ENCODE results near the gene ATG9A. TPM values are rescaled to one million over a fixed set of nuclear protein-coding genes. Genes with fewer than 3 reads are reported as not detected.

Gene ATG9A
- total and polyA plus RNA-seq, 4 donors, result 26.2 to 59.8 (median 50.9) TPM

GRCh38 chr2:219199470-219200211, 29.8 kb downstream of the ATG9A start:
- no peak overlapping the region for H3K27ac ChIP-seq (ENCODE audit: low read depth, low read length)
- H3K4me1 ChIP-seq (ENCODE audit: control insufficient read depth, insufficient read depth, low read length), result peaks cover 3% of the 10 kb centered on the region
- no peak for DNase-seq (ENCODE audit: low read depth in 4 of 6, low spot score in 6 of 6)
- no peaks in the 10 kb centered on the region for H3K36me3 ChIP-seq (ENCODE audit: control insufficient read depth, insufficient read depth, low read length)
- no peaks in the 10 kb centered on the region for H3K9me3 ChIP-seq (ENCODE audit: control insufficient read depth, insufficient read depth, low read length)
- 85% methylated on average over 5 of the region's 12 CpGs for WGBS (ENCODE audit: insufficient coverage)
- H3K4me3 ChIP-seq (ENCODE audit: low read depth, low read length), result no peak overlapping the region
- H3K27me3 ChIP-seq (ENCODE audit: control insufficient read depth, insufficient read depth, low read length), result no peaks in the 10 kb centered on the region

- 82% methylated on average over 3 of the region's 5 CpGs for WGBS (ENCODE audit: insufficient coverage)
- Histone ChIP-seq H3K27ac (ENCODE audit: low read depth, low read length) (no peak overlapping the region), H3K27me3 (ENCODE audit: control insufficient read depth, insufficient read depth, low read length) (no peaks in the 10 kb centered on the region), H3K4me1 (ENCODE audit: control insufficient read depth, insufficient read depth, low read length) (peaks cover 3% of the 10 kb centered on the region), H3K4me3 (ENCODE audit: low read depth, low read length) (no peak overlapping the region), H3K36me3 (ENCODE audit: control insufficient read depth, insufficient read depth, low read length) (no peaks in the 10 kb centered on the region), H3K9me3 (ENCODE audit: control insufficient read depth, insufficient read depth, low read length) (no peaks in the 10 kb centered on the region)
- DNase-seq (ENCODE audit: low read depth in 4 of 6, low spot score in 6 of 6), result no peak
Observed at GRCh38 chr2:219198974-219199373, 30.5 kb downstream of the ATG9A start.

GRCh38 chr2:219197388-219197787, 32.0 kb downstream of the ATG9A start:
- H3K36me3 ChIP-seq (ENCODE audit: control insufficient read depth, insufficient read depth, low read length), result no peaks in the 10 kb centered on the region
- no peak overlapping the region for H3K27ac ChIP-seq (ENCODE audit: low read depth, low read length)
- WGBS (ENCODE audit: insufficient coverage), result no CpG with 5 or more reads among the region's 1 CpG
- DNase-seq (ENCODE audit: low read depth in 4 of 6, low spot score in 6 of 6), result no peak
- no peak overlapping the region for H3K4me3 ChIP-seq (ENCODE audit: low read depth, low read length)
- H3K4me1 ChIP-seq (ENCODE audit: control insufficient read depth, insufficient read depth, low read length), result peaks cover 3% of the 10 kb centered on the region
- no peaks in the 10 kb centered on the region for H3K27me3 ChIP-seq (ENCODE audit: control insufficient read depth, insufficient read depth, low read length)
- no peaks in the 10 kb centered on the region for H3K9me3 ChIP-seq (ENCODE audit: control insufficient read depth, insufficient read depth, low read length)

- WGBS (ENCODE audit: insufficient coverage), result 89% methylated on average over 5 of the region's 7 CpGs
- H3K36me3 ChIP-seq (ENCODE audit: control insufficient read depth, insufficient read depth, low read length), result peaks cover 24% of the 10 kb centered on the region
- H3K27me3 ChIP-seq (ENCODE audit: control insufficient read depth, insufficient read depth, low read length), result no peaks in the 10 kb centered on the region
- H3K9me3 ChIP-seq (ENCODE audit: control insufficient read depth, insufficient read depth, low read length), result no peaks in the 10 kb centered on the region
- H3K4me1 ChIP-seq (ENCODE audit: control insufficient read depth, insufficient read depth, low read length), result peaks cover 7% of the 10 kb centered on the region
- no peak overlapping the region for H3K4me3 ChIP-seq (ENCODE audit: low read depth, low read length)
- no peak for DNase-seq (ENCODE audit: low read depth in 4 of 6, low spot score in 6 of 6)
- no peak overlapping the region for H3K27ac ChIP-seq (ENCODE audit: low read depth, low read length)
Observed at GRCh38 chr2:219186754-219187456, 42.5 kb downstream of the ATG9A start.

- Histone ChIP-seq H3K27me3 (ENCODE audit: control insufficient read depth, insufficient read depth, low read length) (no peaks in the 10 kb centered on the region), H3K4me3 (ENCODE audit: low read depth, low read length) (no peak overlapping the region), H3K9me3 (ENCODE audit: control insufficient read depth, insufficient read depth, low read length) (no peaks in the 10 kb centered on the region), H3K27ac (ENCODE audit: low read depth, low read length) (no peak overlapping the region), H3K36me3 (ENCODE audit: control insufficient read depth, insufficient read depth, low read length) (peaks cover 50% of the 10 kb centered on the region), H3K4me1 (ENCODE audit: control insufficient read depth, insufficient read depth, low read length) (peaks cover 16% of the 10 kb centered on the region)
- WGBS (ENCODE audit: insufficient coverage), result 92% methylated on average over 2 of the region's 2 CpGs
- DNase-seq (ENCODE audit: low read depth in 4 of 6, low spot score in 6 of 6), result no peak
Observed at GRCh38 chr2:219184121-219184520, 45.3 kb downstream of the ATG9A start.

- Histone ChIP-seq H3K4me1 (ENCODE audit: control insufficient read depth, insufficient read depth, low read length) (peaks cover 22% of the 10 kb centered on the region), H3K27ac (ENCODE audit: low read depth, low read length) (no peak overlapping the region), H3K9me3 (ENCODE audit: control insufficient read depth, insufficient read depth, low read length) (no peaks in the 10 kb centered on the region), H3K4me3 (ENCODE audit: low read depth, low read length) (no peak overlapping the region), H3K27me3 (ENCODE audit: control insufficient read depth, insufficient read depth, low read length) (no peaks in the 10 kb centered on the region), H3K36me3 (ENCODE audit: control insufficient read depth, insufficient read depth, low read length) (peaks cover 50% of the 10 kb centered on the region)
- WGBS (ENCODE audit: insufficient coverage), result 100% methylated on average over 4 of the region's 6 CpGs
- DNase-seq (ENCODE audit: low read depth in 4 of 6, low spot score in 6 of 6), result no peak
Observed at GRCh38 chr2:219183151-219183772, 46.2 kb downstream of the ATG9A start.

- no peak for DNase-seq (ENCODE audit: low read depth in 4 of 6, low spot score in 6 of 6)
- no peaks in the 10 kb centered on the region for H3K27me3 ChIP-seq (ENCODE audit: control insufficient read depth, insufficient read depth, low read length)
- peaks cover 24% of the 10 kb centered on the region for H3K4me1 ChIP-seq (ENCODE audit: control insufficient read depth, insufficient read depth, low read length)
- no peak overlapping the region for H3K4me3 ChIP-seq (ENCODE audit: low read depth, low read length)
- H3K27ac ChIP-seq (ENCODE audit: low read depth, low read length), result no peak overlapping the region
- peaks cover 50% of the 10 kb centered on the region for H3K36me3 ChIP-seq (ENCODE audit: control insufficient read depth, insufficient read depth, low read length)
- no peaks in the 10 kb centered on the region for H3K9me3 ChIP-seq (ENCODE audit: control insufficient read depth, insufficient read depth, low read length)
- 53% methylated on average over 4 of the region's 8 CpGs for WGBS (ENCODE audit: insufficient coverage)
Observed at GRCh38 chr2:219182331-219183150, 46.9 kb downstream of the ATG9A start.

- no peak overlapping the region for H3K27ac ChIP-seq (ENCODE audit: low read depth, low read length)
- no peak overlapping the region for H3K4me3 ChIP-seq (ENCODE audit: low read depth, low read length)
- H3K27me3 ChIP-seq (ENCODE audit: control insufficient read depth, insufficient read depth, low read length), result no peaks in the 10 kb centered on the region
- 92% methylated on average over 4 of the region's 6 CpGs for WGBS (ENCODE audit: insufficient coverage)
- H3K4me1 ChIP-seq (ENCODE audit: control insufficient read depth, insufficient read depth, low read length), result peaks cover 27% of the 10 kb centered on the region
- no peaks in the 10 kb centered on the region for H3K9me3 ChIP-seq (ENCODE audit: control insufficient read depth, insufficient read depth, low read length)
- peaks cover 50% of the 10 kb centered on the region for H3K36me3 ChIP-seq (ENCODE audit: control insufficient read depth, insufficient read depth, low read length)
- DNase-seq (ENCODE audit: low read depth in 4 of 6, low spot score in 6 of 6), result no peak
Observed at GRCh38 chr2:219181531-219181930, 47.9 kb downstream of the ATG9A start.

GRCh38 chr2:219180961-219181360, 48.5 kb downstream of the ATG9A start:
- Histone ChIP-seq H3K27me3 (ENCODE audit: control insufficient read depth, insufficient read depth, low read length) (no peaks in the 10 kb centered on the region), H3K4me3 (ENCODE audit: low read depth, low read length) (no peak overlapping the region), H3K27ac (ENCODE audit: low read depth, low read length) (no peak overlapping the region), H3K9me3 (ENCODE audit: control insufficient read depth, insufficient read depth, low read length) (no peaks in the 10 kb centered on the region), H3K4me1 (ENCODE audit: control insufficient read depth, insufficient read depth, low read length) (peaks cover 32% of the 10 kb centered on the region), H3K36me3 (ENCODE audit: control insufficient read depth, insufficient read depth, low read length) (peaks cover 50% of the 10 kb centered on the region)
- DNase-seq (ENCODE audit: low read depth in 4 of 6, low spot score in 6 of 6), result no peak
- WGBS (ENCODE audit: insufficient coverage), result 85% methylated on average over 4 of the region's 5 CpGs

Data from spinal cord (tissue), 10 donors.